ENCODE results near the gene MYO1B.

Gene MYO1B

GRCh38 chr2:191226196-191226595 lies 19.0 kb upstream of the MYO1B start:
- DNase-seq (ENCODE audit: low spot score), result no peak

- no peak for DNase-seq (ENCODE audit: low spot score)
Observed at GRCh38 chr2:191228333-191228732, 16.9 kb upstream of the MYO1B start.

DNA sequence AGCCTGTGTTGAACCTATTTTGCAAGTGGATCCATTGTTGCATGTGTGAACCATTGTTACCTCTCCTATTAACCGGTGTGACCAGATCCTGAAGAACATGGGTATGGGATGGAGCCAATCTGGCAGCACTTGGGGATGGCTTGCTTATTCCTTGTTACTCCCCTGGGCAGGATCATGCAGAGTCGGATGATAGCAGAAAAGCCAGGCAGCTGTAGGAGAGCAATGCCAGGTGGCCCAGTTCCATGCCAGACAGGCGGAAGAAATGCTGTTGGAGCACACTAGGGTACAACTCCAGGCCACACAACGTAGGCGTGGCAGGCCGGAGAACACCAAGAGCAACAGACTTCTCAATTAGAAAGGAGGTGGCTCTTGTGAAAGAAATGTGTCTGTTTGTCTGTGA lies 16.3 kb upstream of the MYO1B start:
- no peak for DNase-seq (ENCODE audit: low spot score)

- DNase-seq (ENCODE audit: low spot score), result no peak
Observed at GRCh38 chr2:191230174-191230573, 15.0 kb upstream of the MYO1B start.

DNA sequence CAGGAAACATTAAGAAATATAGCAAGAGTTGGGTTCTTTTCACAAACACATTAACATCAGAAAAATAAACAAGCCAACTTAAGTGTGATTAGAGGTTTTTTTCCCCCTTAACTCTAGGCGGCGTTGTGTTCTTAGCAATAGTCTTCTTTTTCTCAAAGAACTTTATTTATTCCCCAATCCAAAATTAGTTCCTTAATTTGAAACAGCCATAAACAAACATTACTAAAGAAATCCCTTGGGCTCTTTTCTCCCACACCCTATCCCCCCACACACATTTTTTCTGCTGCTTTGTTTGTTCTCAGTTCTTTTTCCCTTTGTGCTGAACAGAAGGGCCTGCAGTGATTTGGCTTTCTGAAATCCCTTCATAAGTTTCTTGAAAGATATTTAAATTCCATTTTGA lies 13.2 kb upstream of the MYO1B start:
- DNase-seq (ENCODE audit: low spot score), result no peak

GRCh38 chr2:191233533-191233932 lies 11.7 kb upstream of the MYO1B start:
- no peak for DNase-seq (ENCODE audit: low spot score)

- no peak for DNase-seq (ENCODE audit: low spot score)
Observed at GRCh38 chr2:191234376-191234775, 10.8 kb upstream of the MYO1B start.

- no peak for DNase-seq (ENCODE audit: low spot score)
Observed at GRCh38 chr2:191240871-191241270, 4.3 kb upstream of the MYO1B start.

DNA sequence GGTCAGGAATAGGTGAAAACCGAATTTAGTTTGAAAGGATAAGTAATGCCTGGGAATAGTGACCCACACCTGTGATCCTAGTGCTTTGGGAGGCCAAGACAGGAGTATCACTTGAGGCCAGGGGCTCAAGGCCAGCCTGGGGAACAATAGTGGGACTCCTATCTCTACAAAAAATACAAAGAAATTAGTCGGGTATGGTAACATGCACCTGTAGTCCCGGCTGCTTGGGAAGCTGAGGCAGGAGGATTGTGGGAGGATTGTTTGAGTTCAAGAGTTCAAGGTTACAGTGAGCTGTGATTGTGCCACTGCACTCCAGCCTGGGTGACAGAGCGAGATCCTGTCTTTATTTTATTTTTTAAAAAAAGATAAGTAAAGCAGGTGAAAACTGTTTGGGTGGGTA lies 3.8 kb upstream of the MYO1B start:
- no peak for DNase-seq (ENCODE audit: low spot score)

GRCh38 chr2:191243154-191243553 lies 2.0 kb upstream of the MYO1B start:
- DNase-seq (ENCODE audit: low spot score), result no peak

DNA sequence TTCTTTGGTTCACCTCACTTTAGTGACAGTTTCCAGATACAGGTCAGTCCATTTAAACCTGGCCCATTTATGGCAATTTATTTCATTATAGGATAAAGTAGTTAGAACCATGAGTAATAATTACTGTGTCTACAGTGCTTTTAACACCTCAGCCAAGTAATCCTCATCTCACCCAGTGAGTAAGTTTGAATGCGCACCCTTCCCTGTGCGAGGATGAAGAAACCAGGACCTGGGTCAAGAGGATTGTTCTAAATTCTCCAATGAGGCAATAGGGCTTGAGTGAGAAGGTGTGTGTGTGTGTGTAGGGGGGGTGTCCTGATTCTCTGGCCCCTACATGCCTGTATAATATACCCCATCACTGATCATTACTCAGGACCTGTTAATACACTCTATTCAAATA lies 854 bp upstream of the MYO1B start:
- DNase-seq (ENCODE audit: low spot score), result no peak

GRCh38 chr2:191245869-191246531 lies 796 bp downstream of the MYO1B start:
- DNase-seq (ENCODE audit: low spot score), result no peak

GRCh38 chr2:191246820-191247380 lies 1.7 kb downstream of the MYO1B start:
- no peak for DNase-seq (ENCODE audit: low spot score)

GRCh38 chr2:191247381-191248057 lies 2.3 kb downstream of the MYO1B start:
- no peak for DNase-seq (ENCODE audit: low spot score)

DNA sequence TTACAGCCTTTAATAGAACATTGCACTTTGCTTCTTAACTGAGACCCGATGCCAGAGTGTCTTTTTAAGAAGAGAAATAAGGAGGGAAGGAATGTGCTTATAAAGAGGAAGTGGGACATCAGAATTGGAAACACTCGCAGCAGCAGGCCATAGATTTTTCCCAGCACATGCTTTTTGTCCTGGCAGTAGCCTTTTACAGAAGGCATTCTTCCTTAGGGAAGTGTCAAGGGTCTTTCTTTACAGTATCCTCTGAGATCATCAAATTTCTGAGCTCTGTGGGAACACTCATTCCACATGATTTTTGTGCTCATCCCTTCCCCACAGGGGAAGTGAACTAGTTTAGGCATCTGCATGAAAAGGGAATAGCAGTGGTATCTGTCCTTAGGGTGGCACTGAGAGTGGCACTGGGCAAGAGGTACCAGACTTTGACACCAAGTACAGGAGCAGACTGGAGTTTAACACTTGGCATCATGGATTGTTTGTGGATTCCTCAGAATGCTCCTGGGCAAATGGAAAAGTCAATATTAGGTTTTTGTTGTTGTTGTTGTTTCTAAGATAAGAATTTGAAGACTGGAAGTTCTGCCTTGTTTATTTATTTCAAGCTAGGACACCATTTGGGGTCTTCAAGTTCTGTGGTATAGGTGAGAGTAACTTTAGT lies 4.1 kb downstream of the MYO1B start:
- no peak for DNase-seq (ENCODE audit: low spot score)

GRCh38 chr2:191250400-191250799 lies 5.2 kb downstream of the MYO1B start:
- no peak for DNase-seq (ENCODE audit: low spot score)

DNA sequence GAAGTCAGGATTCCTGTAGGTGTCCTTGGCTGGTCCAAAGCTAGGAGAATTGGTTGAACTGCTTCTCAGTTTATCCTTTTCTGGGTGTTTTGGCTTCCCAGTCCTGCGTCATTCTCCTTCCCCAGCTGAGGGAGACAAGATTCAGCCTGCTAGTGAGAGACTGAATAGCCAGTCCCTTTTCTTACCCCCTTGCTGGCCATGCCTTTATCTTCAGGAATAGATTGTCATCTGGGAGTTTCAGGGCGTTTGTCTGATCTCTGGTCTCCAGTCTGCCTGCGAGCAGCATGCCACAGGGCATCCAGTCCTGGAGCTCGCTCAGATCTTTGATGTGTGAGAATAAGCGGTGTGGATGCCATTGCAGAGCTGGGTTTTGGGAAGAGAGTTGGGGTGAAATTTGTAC lies 5.8 kb downstream of the MYO1B start:
- DNase-seq (ENCODE audit: low spot score), result no peak

DNA sequence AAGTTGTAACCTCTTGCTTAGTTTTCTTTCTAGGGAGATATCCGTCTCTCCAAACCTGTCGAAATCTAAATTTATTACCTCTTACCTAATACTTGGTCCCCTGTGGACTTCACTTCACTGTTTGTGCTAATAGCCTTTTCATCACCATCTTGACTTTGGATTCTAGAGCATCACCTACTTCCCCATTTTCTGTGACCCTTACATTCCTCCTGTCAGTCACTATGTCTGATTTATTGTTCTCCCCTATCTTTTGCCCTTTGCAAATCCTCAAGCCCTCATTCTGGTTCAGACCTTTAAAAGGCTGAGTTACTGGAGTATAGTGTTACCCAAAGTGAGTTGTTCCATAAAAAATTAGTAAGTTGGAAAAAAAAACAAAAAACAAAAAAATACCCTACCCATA lies 7.5 kb downstream of the MYO1B start:
- no peak for DNase-seq (ENCODE audit: low spot score)

GRCh38 chr2:191253476-191253875 lies 8.3 kb downstream of the MYO1B start:
- no peak for DNase-seq (ENCODE audit: low spot score)

GRCh38 chr2:191255271-191255670 lies 10.1 kb downstream of the MYO1B start:
- no peak for DNase-seq (ENCODE audit: low spot score)

GRCh38 chr2:191255756-191256312 lies 10.6 kb downstream of the MYO1B start:
- DNase-seq (ENCODE audit: low spot score), result no peak

DNA sequence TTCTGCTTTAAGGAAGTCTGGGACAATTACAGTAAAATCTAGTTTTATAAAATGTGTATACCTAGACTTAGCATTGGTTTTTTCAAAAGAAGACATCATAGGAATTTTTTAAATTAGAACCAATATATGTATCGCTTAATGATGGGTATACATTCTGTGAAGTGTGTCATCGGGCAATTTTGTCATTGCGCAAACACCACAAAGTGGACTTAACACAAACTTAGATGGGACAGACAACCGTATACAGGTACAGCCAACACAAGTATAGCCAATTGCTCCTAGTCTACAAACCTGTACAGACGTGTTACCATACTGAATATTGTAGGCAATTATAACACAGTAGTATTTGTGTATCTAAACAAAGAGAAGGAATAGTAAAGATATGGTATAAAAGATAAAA lies 12.7 kb downstream of the MYO1B start:
- DNase-seq (ENCODE audit: low spot score), result no peak

GRCh38 chr2:191258996-191259395 lies 13.8 kb downstream of the MYO1B start:
- no peak for DNase-seq (ENCODE audit: low spot score)

Data from putamen (tissue), 1 donor.